ENCODE data around the gene ANKLE1.
A peak's percentile ranks its signal among the peaks of the same experiment; 100 is the strongest.

ANKLE1 gene

DNA sequence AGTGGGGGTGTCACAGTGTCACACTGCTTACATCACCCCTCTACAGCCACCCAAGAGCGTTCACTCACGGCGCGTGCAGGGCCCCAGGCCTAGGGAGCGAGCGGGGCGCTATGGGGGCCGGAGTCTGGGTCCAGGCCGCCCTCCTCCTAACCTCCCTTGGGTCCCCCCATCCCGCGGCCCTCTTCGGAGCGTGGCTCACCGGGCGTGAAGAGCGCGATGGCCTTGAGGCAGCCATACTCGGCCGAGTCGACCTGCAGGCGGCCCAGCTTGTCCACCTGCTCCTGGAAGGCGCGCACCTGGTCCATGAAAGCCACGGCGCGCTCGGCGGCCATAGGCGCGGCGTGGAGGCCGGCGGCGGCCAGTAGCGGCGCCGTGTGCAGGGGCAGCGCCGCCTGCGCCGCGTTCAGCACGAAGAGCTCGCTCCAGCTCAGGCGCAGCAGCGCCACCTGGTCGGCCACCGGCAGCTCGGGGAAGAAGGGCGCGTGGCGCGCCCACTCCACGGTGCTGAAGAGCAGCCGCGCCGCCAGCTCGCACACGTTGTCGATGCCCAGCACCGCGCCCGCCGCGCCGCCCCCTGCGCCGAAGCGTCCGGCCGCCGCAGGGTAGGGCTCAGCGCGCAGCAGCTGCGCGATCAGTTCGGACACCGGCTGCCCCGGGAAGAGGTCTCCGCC is 46.3 kb upstream of the ANKLE1 start (continued):
- TF ChIP-seq ZNF211 (tag by site-specific recombination; IDR thresholded peaks at IDR 0.05; ENCODE audit: low read depth): no peak
- TF ChIP-seq, protein P1, sequence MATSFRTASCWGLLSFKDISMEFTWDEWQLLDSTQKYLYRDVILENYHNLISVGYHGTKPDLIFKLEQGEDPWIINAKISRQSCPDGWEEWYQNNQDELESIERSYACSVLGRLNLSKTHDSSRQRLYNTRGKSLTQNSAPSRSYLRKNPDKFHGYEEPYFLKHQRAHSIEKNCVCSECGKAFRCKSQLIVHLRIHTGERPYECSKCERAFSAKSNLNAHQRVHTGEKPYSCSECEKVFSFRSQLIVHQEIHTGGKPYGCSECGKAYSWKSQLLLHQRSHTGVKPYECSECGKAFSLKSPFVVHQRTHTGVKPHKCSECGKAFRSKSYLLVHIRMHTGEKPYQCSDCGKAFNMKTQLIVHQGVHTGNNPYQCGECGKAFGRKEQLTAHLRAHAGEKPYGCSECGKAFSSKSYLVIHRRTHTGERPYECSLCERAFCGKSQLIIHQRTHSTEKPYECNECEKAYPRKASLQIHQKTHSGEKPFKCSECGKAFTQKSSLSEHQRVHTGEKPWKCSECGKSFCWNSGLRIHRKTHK (tag by site-specific recombination; IDR thresholded peaks at IDR 0.05): no peak
- no peak for TF ChIP-seq ZNF23 (tag by site-specific recombination; IDR thresholded peaks at IDR 0.05; ENCODE audit: borderline replicate concordance)
- peak; percentile 6; the same call in 1 of the 2 replicates for TF ChIP-seq OSR2 (tag by site-specific recombination; IDR thresholded peaks at IDR 0.05)
- TF ChIP-seq ZNF473 (tag by site-specific recombination; IDR thresholded peaks at IDR 0.05): no peak
- no peak for TF ChIP-seq ZNF138 (tag by site-specific recombination; IDR thresholded peaks at IDR 0.05; ENCODE audit: borderline replicate concordance)
- TF ChIP-seq ZNF274 (IDR thresholded peaks at IDR 0.05; ENCODE audit: low read length): no peak
- TF ChIP-seq ZNF274 (tag by site-specific recombination; IDR thresholded peaks at IDR 0.05; ENCODE audit: borderline replicate concordance): no peak
- peak; percentile 7; the same call in 1 of the 2 replicates for TF ChIP-seq ZBTB7A (tag by site-specific recombination; IDR thresholded peaks at IDR 0.05; ENCODE audit: low read depth)
- no peak for TF ChIP-seq ZNF560 (tag by site-specific recombination; IDR thresholded peaks at IDR 0.05; ENCODE audit: borderline replicate concordance)
- peak; percentile 85; the same call in 1 of the 2 replicates for TF ChIP-seq ZBTB48 (tag by site-specific recombination; IDR thresholded peaks at IDR 0.05)
- no peak for TF ChIP-seq ZSCAN23 (tag by site-specific recombination; IDR thresholded peaks at IDR 0.05)
- no peak for TF ChIP-seq GLI4 (tag by site-specific recombination; IDR thresholded peaks at IDR 0.05)
- TF ChIP-seq ZNF366 (tag by site-specific recombination; conservative IDR thresholded peaks at IDR 0.05): peak; percentile 75
- TF ChIP-seq, protein P2, sequence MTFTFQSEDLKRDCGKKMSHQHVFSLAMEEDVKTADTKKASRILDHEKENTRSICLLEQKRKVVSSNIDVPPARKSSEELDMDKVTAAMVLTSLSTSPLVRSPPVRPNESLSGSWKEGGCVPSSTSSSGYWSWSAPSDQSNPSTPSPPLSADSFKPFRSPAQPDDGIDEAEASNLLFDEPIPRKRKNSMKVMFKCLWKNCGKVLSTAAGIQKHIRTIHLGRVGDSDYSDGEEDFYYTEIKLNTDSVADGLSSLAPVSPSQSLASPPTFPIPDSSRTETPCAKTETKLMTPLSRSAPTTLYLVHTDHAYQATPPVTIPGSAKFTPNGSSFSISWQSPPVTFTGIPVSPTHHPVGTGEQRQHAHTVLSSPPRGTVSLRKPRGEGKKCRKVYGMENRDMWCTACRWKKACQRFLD (tag by site-specific recombination; IDR thresholded peaks at IDR 0.05): no peak
- no peak for TF ChIP-seq ZNF157 (tag by site-specific recombination; IDR thresholded peaks at IDR 0.05)
- TF ChIP-seq TCF7L2 (IDR thresholded peaks at IDR 0.05; ENCODE audit: borderline replicate concordance, low read depth, low read length): no peak
- no peak for TF ChIP-seq ZNF768 (tag by site-specific recombination; IDR thresholded peaks at IDR 0.05)
- TF ChIP-seq GLIS1 (tag by site-specific recombination; IDR thresholded peaks at IDR 0.05): peak; percentile 48; the same call in 1 of the 2 replicates
- no peak for TF ChIP-seq ZNF132 (tag by site-specific recombination; IDR thresholded peaks at IDR 0.05; ENCODE audit: borderline replicate concordance)
- TF ChIP-seq, protein P3, sequence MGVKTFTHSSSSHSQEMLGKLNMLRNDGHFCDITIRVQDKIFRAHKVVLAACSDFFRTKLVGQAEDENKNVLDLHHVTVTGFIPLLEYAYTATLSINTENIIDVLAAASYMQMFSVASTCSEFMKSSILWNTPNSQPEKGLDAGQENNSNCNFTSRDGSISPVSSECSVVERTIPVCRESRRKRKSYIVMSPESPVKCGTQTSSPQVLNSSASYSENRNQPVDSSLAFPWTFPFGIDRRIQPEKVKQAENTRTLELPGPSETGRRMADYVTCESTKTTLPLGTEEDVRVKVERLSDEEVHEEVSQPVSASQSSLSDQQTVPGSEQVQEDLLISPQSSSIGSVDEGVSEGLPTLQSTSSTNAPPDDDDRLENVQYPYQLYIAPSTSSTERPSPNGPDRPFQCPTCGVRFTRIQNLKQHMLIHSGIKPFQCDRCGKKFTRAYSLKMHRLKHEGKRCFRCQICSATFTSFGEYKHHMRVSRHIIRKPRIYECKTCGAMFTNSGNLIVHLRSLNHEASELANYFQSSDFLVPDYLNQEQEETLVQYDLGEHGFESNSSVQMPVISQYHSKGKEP (tag by site-specific recombination; IDR thresholded peaks at IDR 0.05): 0 out of 2 replicates have a peak, but pooled peaks have one; percentile 45
- TF ChIP-seq MEIS1 (CRISPR knock-in tag; IDR thresholded peaks at IDR 0.05; ENCODE audit: borderline replicate concordance): no peak
- TF ChIP-seq KLF8 (tag by site-specific recombination; IDR thresholded peaks at IDR 0.05): no peak
- TF ChIP-seq, protein P4, sequence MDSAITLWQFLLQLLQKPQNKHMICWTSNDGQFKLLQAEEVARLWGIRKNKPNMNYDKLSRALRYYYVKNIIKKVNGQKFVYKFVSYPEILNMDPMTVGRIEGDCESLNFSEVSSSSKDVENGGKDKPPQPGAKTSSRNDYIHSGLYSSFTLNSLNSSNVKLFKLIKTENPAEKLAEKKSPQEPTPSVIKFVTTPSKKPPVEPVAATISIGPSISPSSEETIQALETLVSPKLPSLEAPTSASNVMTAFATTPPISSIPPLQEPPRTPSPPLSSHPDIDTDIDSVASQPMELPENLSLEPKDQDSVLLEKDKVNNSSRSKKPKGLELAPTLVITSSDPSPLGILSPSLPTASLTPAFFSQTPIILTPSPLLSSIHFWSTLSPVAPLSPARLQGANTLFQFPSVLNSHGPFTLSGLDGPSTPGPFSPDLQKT (IDR thresholded peaks at IDR 0.05; ENCODE audit: borderline replicate concordance, low read depth, low read length): no peak
- peak; percentile 63 for TF ChIP-seq ZEB2 (tag by site-specific recombination; IDR thresholded peaks at IDR 0.05)
- no peak for TF ChIP-seq MZF1 (tag by site-specific recombination; IDR thresholded peaks at IDR 0.05; ENCODE audit: borderline replicate concordance)
- no peak for TF ChIP-seq ZNF571 (tag by site-specific recombination; IDR thresholded peaks at IDR 0.05)
- TF ChIP-seq ZNF354C (tag by site-specific recombination; IDR thresholded peaks at IDR 0.05; ENCODE audit: borderline replicate concordance, low read depth): no peak
- no peak for TF ChIP-seq FEZF1 (tag by site-specific recombination; IDR thresholded peaks at IDR 0.05)
- TF ChIP-seq GFI1B (tag by site-specific recombination; IDR thresholded peaks at IDR 0.05): no peak
- no peak for TF ChIP-seq ZNF544 (tag by site-specific recombination; IDR thresholded peaks at IDR 0.05)
- no peak for TF ChIP-seq ZNF19 (tag by site-specific recombination; IDR thresholded peaks at IDR 0.05; ENCODE audit: low read depth)
- no peak for TF ChIP-seq SCRT2 (tag by site-specific recombination; IDR thresholded peaks at IDR 0.05)
- TF ChIP-seq, protein P5, sequence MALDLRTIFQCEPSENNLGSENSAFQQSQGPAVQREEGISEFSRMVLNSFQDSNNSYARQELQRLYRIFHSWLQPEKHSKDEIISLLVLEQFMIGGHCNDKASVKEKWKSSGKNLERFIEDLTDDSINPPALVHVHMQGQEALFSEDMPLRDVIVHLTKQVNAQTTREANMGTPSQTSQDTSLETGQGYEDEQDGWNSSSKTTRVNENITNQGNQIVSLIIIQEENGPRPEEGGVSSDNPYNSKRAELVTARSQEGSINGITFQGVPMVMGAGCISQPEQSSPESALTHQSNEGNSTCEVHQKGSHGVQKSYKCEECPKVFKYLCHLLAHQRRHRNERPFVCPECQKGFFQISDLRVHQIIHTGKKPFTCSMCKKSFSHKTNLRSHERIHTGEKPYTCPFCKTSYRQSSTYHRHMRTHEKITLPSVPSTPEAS (tag by site-specific recombination; IDR thresholded peaks at IDR 0.05): no peak

Data from HEK293 (cell line).